ENCODE measurements around the gene CDK2AP2. TPM values are rescaled to one million over a fixed set of nuclear protein-coding genes. Genes with fewer than 3 reads are reported as not detected.

Gene CDK2AP2
- total and polyA plus RNA-seq, 9 of the 15 experiments (the other 6 are each of a cell fraction or from before 2014, with no cell fraction given), result 4.4 to 47.4 (median 21.7) TPM

GRCh38 chr11:67505605-67506396 is 2.2 kb downstream of the CDK2AP2 start (continued):
- peak; percentile 88 for TF ChIP-seq REST (IDR thresholded peaks at IDR 0.05; ENCODE audit: borderline replicate concordance)
- TF ChIP-seq REST (CRISPR knock-in tag; IDR thresholded peaks at IDR 0.05; ENCODE audit: low read depth), result 0 out of 2 replicates have a peak, but pooled peaks have one; percentile 23
- no peak for TF ChIP-seq PTBP1 (IDR thresholded peaks at IDR 0.05; ENCODE audit: low read depth, low read length)
- no peak for TF ChIP-seq RFX5 (IDR thresholded peaks at IDR 0.05; ENCODE audit: low read depth, low read length)
- no peak for TF ChIP-seq MEIS2 (IDR thresholded peaks at IDR 0.05; ENCODE audit: partially characterized antibody)
- TF ChIP-seq SETDB1 (IDR thresholded peaks at IDR 0.05; ENCODE audit: low read length), result no peak
- TF ChIP-seq PBX2 (CRISPR knock-in tag; IDR thresholded peaks at IDR 0.05; ENCODE audit: low read depth), result no peak
- no peak for TF ChIP-seq PBX2 (tag; conservative IDR thresholded peaks at IDR 0.05; ENCODE audit: low read depth)
- no peak for TF ChIP-seq KHSRP (IDR thresholded peaks at IDR 0.05)
- no peak for TF ChIP-seq MEF2D (tag; conservative IDR thresholded peaks at IDR 0.05; ENCODE audit: low read depth)
- TF ChIP-seq HDAC6 (IDR thresholded peaks at IDR 0.05; ENCODE audit: low read depth, low read length), result no peak
- TF ChIP-seq MBD1 (CRISPR knock-in tag; IDR thresholded peaks at IDR 0.05), result no peak
- no peak for TF ChIP-seq U2AF2 (optimal IDR thresholded peaks at IDR 0.05; ENCODE audit: low read depth, low read length)
